Heart right ventricle (tissue), 16 donors: ENCODE results near the gene VPS13C. TPM values are rescaled to one million over a fixed set of nuclear protein-coding genes. Genes with fewer than 3 reads are reported as not detected.

Experiments
- ATAC-seq, 8 donors: fragments of 200-7000 bp; cut with Tn5 transposase; one replicate each; pipeline ENCODE4 v1.9.1; 2020; ENCODE audit warnings: mild to moderate bottlenecking in 8 of 8, moderate library complexity in 8 of 8, moderate number of reproducible peaks in 1 of 8
- DNase-seq, 2 donors: peaks; one replicate each; pipeline ENCODE4 v3.0.0-alpha.2; 2020
- H3K27ac ChIP-seq, 10 donors: fragments of 200-600 bp; sonication (generic) in 2 of 10; one replicate each; pipeline versions ENCODE4 v1.5.0 to v1.8.0; 2020 to 2022; ENCODE audit warnings: mild to moderate bottlenecking in 3 of 10
- H3K27me3 ChIP-seq, 7 donors: fragments of 200-600 bp; one replicate each; pipeline ENCODE4 v1.8.0; 2021 to 2022; ENCODE audit warnings: mild to moderate bottlenecking in 2 of 7
- H3K36me3 ChIP-seq, 9 donors: fragments of 200-600 bp; sonication (generic) in 1 of 9; one replicate each; pipeline versions ENCODE4 v1.5.0 to v1.8.0; 2020 to 2022; ENCODE audit warnings: mild to moderate bottlenecking in 2 of 9
- H3K4me1 ChIP-seq, 9 donors: fragments of 200-600 bp; sonication (generic) in 1 of 9; one replicate each; pipeline versions ENCODE4 v1.5.0 to v1.8.0; 2020 to 2022; ENCODE audit warnings: mild to moderate bottlenecking in 4 of 9
- H3K4me3 ChIP-seq, 10 donors: fragments of 200-600 bp; sonication (generic) in 2 of 10; one replicate each; pipeline versions ENCODE4 v1.5.0 to v1.8.0; 2020 to 2022; ENCODE audit warnings: mild to moderate bottlenecking in 7 of 10, moderate library complexity in 2 of 10
- H3K9me3 ChIP-seq, 11 donors: fragments of 200-600 bp in 10 of 11; sonication (generic) in 2 of 11; one replicate each; pipeline versions ENCODE4 v1.5.0 to v1.8.0; 2013 to 2022; ENCODE audit warnings: mild to moderate bottlenecking in 2 of 11, control low read depth in 1 of 11, moderate library complexity in 1 of 11
- whole genome bisulfite sequencing, 2 donors: extraction: QIAGEN DNeasy Blood & Tissue Kit; methylation state at CpG; one replicate each; pipeline ENCODE4 v1.1.7; 2013; ENCODE audit warnings: inconsistent platforms in 1 of 2; 5-methylcytosine and 5-hydroxymethylcytosine counted together
- intact Hi-C, 10 donors: fragments of 100-400 bp; cut with DNase I; formaldehyde crosslinking; loops; one replicate each; pipeline versions ENCODE4 v1.11.1 to v1.14.2; 2022
- polyA plus RNA-seq, 2 donors: library from polyadenylated mRNA; stranded (reverse); fragments of 200-250 nt; gene quantifications; one replicate each; pipeline ENCODE4 v1.2.3, GENCODE V29; 2013
- total RNA-seq, 10 donors: library from RNA; stranded (reverse); fragmentation: NEBNext Ultra II Directional in 3 of 10; extraction: Animal tissue kit (Norgen Biotek cat#: 25700) in 3 of 10; gene quantifications; one replicate each; pipeline versions ENCODE4 v1.2.1 to v1.2.4, GENCODE V29; 2021 to 2023
- TF ChIP-seq, protein P1 (sequence below), 9 donors: fragments of 200-600 bp; sonication (generic) in 2 of 9; IDR thresholded peaks; one replicate each; pipeline versions ENCODE4 v1.5.0 to v1.8.0; 2021 to 2022; ENCODE audit warnings: antibody characterized with exemption in 9 of 9, mild to moderate bottlenecking in 5 of 9, moderate library complexity in 1 of 9
- donor health status: Arrhythmogenic right ventricular cardiomyopathy.
- donor health status: ischemic (EF 13 %, LVEDD 7.1; RV severe dilation, severe dysfunction).
- donor health status: healthy with polysubstance abuse.
- donor health status: DM: no; HTN: yes; CAD: no.
- donor health status: DM: no; HTN: no; CAD: no.
- donor health status: ischemic (EF 25% LVEDD 6.9; RV normal size, moderate dysfunction).
- donor health status: ischemic (EF 25% LVEDD 5.7; RV mildly dilated, moderate dysfunction).
- donor health status: healthy.
- donor health status: DM: yes; HTN: yes; CAD: no.
- donor health status: Ischemic cardiomyopathy.
- donor health status: ischemic (EF 35%, LVEDD 5.7; RV mildly dilated, moderate dysfunction).
- donor health status: nonischemic (EF 11% LVEDD 7.7; RV severe dilation, severe dysfunction).
- donor health status: DM: yes; HTN: yes; CAD: no.
- donor health status: PGD.
- donor health status: ischemic (EF 29% LVEDD 5.4; RV normal size, mild dysfunction).
- donor health status: nonischemic (EF 23%, LVEDD 6.1; RV moderate dilation, normal function).

VPS13C gene
- total and polyA plus RNA-seq, 12 donors = 7.3 to 59.0 (median 39.6) TPM

DNA sequence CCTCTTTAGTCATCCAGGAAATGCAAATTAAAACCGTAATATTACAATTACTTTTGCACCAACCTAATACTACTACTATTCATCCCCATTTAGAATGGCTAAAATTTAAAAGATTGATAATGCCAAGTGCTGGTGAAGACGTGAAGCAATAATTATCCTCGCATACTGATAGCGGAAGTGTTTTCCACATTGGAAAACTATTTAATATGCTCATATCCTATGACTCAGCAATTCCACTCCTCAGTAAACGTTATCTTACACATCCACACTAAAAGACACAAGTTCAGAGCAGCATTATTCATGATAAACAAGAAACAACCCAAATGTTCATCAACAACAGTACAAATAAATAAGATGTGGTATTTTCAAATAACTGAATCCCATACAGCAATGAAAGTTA is 70.6 kb downstream of the VPS13C start:
- H3K4me3 ChIP-seq = no peak overlapping the region
- WGBS, 2 donors = 75 to 76% methylated on average over 5 of the region's 5 CpGs
- TF ChIP-seq, protein P1, sequence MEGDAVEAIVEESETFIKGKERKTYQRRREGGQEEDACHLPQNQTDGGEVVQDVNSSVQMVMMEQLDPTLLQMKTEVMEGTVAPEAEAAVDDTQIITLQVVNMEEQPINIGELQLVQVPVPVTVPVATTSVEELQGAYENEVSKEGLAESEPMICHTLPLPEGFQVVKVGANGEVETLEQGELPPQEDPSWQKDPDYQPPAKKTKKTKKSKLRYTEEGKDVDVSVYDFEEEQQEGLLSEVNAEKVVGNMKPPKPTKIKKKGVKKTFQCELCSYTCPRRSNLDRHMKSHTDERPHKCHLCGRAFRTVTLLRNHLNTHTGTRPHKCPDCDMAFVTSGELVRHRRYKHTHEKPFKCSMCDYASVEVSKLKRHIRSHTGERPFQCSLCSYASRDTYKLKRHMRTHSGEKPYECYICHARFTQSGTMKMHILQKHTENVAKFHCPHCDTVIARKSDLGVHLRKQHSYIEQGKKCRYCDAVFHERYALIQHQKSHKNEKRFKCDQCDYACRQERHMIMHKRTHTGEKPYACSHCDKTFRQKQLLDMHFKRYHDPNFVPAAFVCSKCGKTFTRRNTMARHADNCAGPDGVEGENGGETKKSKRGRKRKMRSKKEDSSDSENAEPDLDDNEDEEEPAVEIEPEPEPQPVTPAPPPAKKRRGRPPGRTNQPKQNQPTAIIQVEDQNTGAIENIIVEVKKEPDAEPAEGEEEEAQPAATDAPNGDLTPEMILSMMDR (IDR thresholded peaks at IDR 0.05) = no peak
- ATAC-seq (no peak), DNase-seq (no peak)
- H3K36me3 ChIP-seq = peaks cover 0 to 73% (median 12%) of the 10 kb centered on the region in 9 donors
- H3K27ac ChIP-seq = no peak overlapping the region
- intact Hi-C loops = no loop called here
- no peaks in the 10 kb centered on the region for H3K27me3 ChIP-seq
- peaks cover 0 to 5% (median 0%) of the 10 kb centered on the region in 9 donors for H3K4me1 ChIP-seq
- peaks cover 0 to 11% (median 0%) of the 10 kb centered on the region in 11 donors for H3K9me3 ChIP-seq

DNA sequence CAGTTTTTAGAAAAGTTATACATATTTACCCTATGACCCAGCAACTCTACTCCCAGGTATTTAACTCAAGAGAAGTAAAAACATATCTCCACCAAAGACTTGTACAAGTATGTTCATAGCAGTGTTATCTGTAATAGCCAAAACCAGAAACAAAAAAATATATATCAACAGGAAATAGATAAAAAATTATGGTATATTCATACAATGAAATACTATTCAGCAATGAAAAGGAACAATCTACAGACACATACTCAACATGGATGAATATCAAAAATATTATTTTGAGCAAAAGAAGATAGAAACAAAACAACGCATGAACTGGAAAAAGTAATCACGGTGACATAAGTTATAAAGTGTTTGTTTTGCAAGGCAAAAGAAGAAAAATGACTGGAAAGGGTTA is 72.4 kb downstream of the VPS13C start:
- Histone ChIP-seq H3K36me3 (peaks cover 0 to 80% (median 14%) of the 10 kb centered on the region in 9 donors), H3K4me1 (peaks cover 0 to 5% (median 0%) of the 10 kb centered on the region in 9 donors), H3K27me3 (no peaks in the 10 kb centered on the region), H3K27ac (no peak overlapping the region), H3K9me3 (peaks cover 0 to 11% (median 0%) of the 10 kb centered on the region in 11 donors), H3K4me3 (no peak overlapping the region)
- no peak for DNase-seq
- 98% methylated on average over 2 of the region's 2 CpGs for WGBS, 2 donors
- TF ChIP-seq, protein P1 (IDR thresholded peaks at IDR 0.05) = no peak
- intact Hi-C loops = no loop called here
- ATAC-seq = no peak

DNA sequence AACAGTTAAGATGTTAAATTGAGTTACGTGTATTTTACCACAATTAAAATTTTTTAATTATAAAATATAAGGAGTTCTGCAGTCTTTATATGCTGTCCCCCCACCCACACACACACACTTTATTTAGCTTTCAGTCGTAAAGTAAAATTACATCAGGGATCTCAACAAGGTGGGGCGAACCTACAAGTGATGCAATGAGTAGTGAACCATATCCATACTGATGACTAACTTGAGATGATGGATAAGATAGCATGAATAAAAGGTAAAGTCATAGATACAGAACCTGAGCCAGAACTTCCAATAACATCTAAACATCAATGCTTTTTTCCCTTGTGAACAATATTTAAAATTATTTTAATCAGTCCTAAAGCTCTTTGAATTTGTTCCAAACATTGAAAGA is 77.2 kb downstream of the VPS13C start:
- Histone ChIP-seq H3K4me1 (peaks cover 0 to 5% (median 0%) of the 10 kb centered on the region in 9 donors), H3K27me3 (no peaks in the 10 kb centered on the region), H3K36me3 (peaks cover 0 to 86% (median 16%) of the 10 kb centered on the region in 9 donors), H3K9me3 (peaks cover 0 to 7% (median 0%) of the 10 kb centered on the region in 11 donors), H3K27ac (no peak overlapping the region), H3K4me3 (no peak overlapping the region)
- intact Hi-C loops = no loop called here
- TF ChIP-seq, protein P1 (IDR thresholded peaks at IDR 0.05) = no peak
- WGBS, 2 donors = 96 to 98% methylated on average over 3 of the region's 3 CpGs
- no peak for DNase-seq
- no peak for ATAC-seq

DNA sequence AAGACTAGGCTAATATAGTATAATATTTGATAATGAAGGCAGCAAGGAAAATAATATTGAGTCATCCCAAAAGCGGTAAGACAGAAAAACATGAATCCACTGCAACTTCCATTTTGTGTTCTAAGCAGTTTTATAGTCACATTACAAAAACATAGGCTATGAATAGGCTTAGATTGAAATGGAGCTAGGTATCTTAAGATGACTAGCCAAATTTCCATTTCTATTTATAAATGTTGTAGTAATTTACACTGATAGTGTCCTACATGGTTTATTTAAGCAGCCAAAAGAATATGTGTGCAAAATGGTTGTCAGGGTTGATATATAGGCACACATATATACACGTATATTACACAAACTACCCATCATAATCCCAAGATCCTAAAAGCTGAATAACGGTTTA is 82.0 kb downstream of the VPS13C start:
- intact Hi-C loops = no loop called here
- Histone ChIP-seq H3K4me3 (no peak overlapping the region), H3K27me3 (no peaks in the 10 kb centered on the region), H3K36me3 (peaks cover 0 to 98% (median 23%) of the 10 kb centered on the region in 9 donors), H3K4me1 (peaks cover 0 to 21% (median 12%) of the 10 kb centered on the region in 9 donors), H3K9me3 (no peaks in the 10 kb centered on the region), H3K27ac (peak overlapping the region in 1 of 10 donors; percentile 53)
- 90 to 95% methylated on average over 3 of the region's 3 CpGs for WGBS, 2 donors
- TF ChIP-seq, protein P1 (IDR thresholded peaks at IDR 0.05) = no peak
- no peak for DNase-seq
- ATAC-seq = peak in 2 of 8 donors; percentile 54 to 70
